Prostate gland (tissue), 2 donors: ENCODE results near the gene RTEL1.

Experiments
- POLR2A ChIP-seq: fragments of 450-650 bp; IDR thresholded peaks from one replicate; pipeline ENCODE4 v1.6.1; 2016; ENCODE audit warnings: antibody characterized with exemption, mild to moderate bottlenecking
- TF ChIP-seq, protein P1 (sequence below), 4 experiments: fragments of 200-600 bp in 2 of 4; fragments of 450-650 bp in 2 of 4; sonication (generic) in 2 of 4; IDR thresholded peaks; 1 replicate in 3 of 4; 2 replicates in 1 of 4; pipeline ENCODE4 v1.5.1; 2016 to 2019; ENCODE audit warnings: antibody characterized with exemption in 4 of 4, mild to moderate bottlenecking in 2 of 4, moderate library complexity in 2 of 4

GRCh38 chr20:63686094-63686491, 28.0 kb downstream of the RTEL1 start:
- TF ChIP-seq, protein P1, sequence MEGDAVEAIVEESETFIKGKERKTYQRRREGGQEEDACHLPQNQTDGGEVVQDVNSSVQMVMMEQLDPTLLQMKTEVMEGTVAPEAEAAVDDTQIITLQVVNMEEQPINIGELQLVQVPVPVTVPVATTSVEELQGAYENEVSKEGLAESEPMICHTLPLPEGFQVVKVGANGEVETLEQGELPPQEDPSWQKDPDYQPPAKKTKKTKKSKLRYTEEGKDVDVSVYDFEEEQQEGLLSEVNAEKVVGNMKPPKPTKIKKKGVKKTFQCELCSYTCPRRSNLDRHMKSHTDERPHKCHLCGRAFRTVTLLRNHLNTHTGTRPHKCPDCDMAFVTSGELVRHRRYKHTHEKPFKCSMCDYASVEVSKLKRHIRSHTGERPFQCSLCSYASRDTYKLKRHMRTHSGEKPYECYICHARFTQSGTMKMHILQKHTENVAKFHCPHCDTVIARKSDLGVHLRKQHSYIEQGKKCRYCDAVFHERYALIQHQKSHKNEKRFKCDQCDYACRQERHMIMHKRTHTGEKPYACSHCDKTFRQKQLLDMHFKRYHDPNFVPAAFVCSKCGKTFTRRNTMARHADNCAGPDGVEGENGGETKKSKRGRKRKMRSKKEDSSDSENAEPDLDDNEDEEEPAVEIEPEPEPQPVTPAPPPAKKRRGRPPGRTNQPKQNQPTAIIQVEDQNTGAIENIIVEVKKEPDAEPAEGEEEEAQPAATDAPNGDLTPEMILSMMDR (IDR thresholded peaks at IDR 0.05): no peak
- TF ChIP-seq POLR2A: no peak
